ENCODE data around the gene NAXD.

The NAXD gene

DNA sequence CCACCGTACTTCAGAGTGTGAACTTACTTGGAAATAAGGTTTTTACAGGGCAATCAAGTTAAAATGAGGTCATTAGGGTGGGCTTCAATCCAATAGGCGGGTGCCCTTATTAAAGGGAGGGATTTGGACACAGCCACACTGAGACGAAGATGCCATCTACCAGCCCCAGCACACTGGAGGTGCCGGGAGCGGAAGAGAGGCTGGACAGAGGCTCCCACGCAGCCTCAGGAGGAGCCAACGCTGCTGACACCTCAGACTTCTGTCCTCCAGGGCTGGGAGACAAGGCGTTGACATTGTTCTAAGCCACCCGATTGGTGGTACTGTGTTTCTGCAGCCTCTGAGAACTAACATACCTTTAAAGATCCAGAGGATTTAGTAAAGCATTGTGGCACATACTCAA, 41.2 kb upstream of the NAXD start:
- no peak overlapping the region for H3K4me3 ChIP-seq (replicated peaks; ENCODE audit: low read depth, low read length)
- TF ChIP-seq, protein P1, sequence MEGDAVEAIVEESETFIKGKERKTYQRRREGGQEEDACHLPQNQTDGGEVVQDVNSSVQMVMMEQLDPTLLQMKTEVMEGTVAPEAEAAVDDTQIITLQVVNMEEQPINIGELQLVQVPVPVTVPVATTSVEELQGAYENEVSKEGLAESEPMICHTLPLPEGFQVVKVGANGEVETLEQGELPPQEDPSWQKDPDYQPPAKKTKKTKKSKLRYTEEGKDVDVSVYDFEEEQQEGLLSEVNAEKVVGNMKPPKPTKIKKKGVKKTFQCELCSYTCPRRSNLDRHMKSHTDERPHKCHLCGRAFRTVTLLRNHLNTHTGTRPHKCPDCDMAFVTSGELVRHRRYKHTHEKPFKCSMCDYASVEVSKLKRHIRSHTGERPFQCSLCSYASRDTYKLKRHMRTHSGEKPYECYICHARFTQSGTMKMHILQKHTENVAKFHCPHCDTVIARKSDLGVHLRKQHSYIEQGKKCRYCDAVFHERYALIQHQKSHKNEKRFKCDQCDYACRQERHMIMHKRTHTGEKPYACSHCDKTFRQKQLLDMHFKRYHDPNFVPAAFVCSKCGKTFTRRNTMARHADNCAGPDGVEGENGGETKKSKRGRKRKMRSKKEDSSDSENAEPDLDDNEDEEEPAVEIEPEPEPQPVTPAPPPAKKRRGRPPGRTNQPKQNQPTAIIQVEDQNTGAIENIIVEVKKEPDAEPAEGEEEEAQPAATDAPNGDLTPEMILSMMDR (IDR thresholded peaks at IDR 0.05; ENCODE audit: low read length, missing control alignments), result no peak
- DNase-seq (ENCODE audit: low read depth), result no peak

DNA sequence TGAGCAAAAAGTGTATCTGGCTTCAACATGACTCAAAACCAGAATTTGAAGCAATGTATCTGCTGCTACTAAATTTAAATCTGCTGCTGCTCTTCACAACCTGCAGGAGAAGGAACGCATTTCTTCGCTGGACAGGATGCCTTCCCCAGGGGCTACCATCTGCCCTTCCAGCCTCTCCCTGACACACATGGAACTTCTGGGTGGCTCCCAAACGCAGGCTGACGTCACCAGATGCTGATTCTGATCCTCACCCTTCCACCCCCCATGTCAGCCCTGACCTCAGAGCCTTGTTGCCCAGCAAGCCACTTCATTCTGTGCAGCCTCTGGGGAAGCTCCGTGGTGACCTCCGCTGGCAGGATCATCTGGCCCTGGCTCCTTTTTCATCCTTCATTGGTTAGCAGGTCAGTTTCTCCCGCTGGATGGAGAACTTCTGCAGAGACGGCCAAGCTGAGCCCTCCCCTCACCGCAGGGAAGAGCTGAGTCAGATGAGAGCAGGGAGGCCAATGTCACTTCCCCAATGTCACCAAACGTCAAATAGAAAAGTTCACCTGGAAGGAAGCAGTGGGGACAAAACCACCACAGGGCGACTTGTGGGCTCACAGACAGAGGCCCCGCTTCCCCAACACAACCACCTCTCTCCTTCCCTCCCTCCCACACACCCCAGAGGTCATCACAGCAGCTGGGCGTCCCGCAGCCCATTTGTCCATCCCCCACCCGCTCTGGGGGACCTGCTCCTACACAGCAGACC, 39.8 kb upstream of the NAXD start:
- DNase-seq (ENCODE audit: low read depth), result peak; percentile 21
- H3K4me3 ChIP-seq (replicated peaks; ENCODE audit: low read depth, low read length), result no peak overlapping the region
- TF ChIP-seq, protein P1 (IDR thresholded peaks at IDR 0.05; ENCODE audit: low read length, missing control alignments), result no peak

DNA sequence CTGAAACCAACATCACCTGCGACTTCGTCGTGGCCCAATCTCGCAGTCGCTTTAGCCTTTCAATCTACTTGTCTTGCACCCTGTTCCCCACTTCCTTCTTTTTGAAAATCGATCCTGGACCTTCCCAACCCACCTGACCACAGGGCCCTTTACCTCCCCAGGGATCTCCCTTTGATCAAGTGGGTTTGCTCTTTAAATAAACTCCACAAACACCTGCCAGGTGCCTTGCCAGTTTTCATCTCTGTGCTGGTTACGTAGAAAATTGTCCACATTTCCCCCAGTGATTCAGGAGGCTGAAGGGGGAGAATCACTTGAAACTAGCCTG, 39.3 kb upstream of the NAXD start:
- TF ChIP-seq, protein P1 (IDR thresholded peaks at IDR 0.05; ENCODE audit: low read length, missing control alignments), result no peak
- DNase-seq (ENCODE audit: low read depth), result no peak
- H3K4me3 ChIP-seq (replicated peaks; ENCODE audit: low read depth, low read length), result no peak overlapping the region

DNA sequence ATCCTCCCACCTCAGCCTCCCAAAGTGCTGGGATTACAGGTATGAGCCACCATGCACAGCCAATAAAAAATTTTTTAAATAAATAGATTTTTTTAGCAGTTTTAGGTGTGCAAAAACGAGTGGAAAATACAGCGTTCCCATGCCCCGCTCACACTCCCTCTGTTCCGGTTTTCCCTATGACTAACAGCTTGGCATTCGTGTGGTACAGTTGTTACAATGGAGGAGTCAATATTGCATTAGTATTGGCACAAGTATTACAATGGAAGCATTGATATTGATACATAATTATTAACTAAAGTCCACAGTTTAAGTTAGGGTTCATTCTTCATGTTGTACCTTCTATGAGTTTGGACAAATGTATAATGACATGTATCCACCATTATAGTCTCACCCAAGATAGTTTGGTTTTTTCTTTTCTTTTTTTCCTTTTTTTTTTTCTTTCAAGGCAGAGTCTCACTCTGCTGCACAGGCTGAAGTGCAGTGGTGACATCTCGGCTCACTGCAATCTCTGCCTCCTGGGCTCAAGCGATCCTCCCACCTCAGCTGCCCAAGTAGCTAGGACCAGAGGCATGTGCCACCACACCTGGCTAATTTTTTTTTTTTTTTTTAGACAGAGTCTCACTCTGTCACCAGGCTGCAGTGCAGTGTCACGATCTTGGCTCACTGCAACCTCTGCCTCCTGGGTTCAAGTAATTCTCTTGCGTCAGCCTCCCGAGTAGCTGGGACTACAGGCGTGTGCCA, 38.4 kb upstream of the NAXD start:
- no peak overlapping the region for H3K4me3 ChIP-seq (replicated peaks; ENCODE audit: low read depth, low read length)
- TF ChIP-seq, protein P1 (IDR thresholded peaks at IDR 0.05; ENCODE audit: low read length, missing control alignments), result no peak
- DNase-seq (ENCODE audit: low read depth), result no peak

DNA sequence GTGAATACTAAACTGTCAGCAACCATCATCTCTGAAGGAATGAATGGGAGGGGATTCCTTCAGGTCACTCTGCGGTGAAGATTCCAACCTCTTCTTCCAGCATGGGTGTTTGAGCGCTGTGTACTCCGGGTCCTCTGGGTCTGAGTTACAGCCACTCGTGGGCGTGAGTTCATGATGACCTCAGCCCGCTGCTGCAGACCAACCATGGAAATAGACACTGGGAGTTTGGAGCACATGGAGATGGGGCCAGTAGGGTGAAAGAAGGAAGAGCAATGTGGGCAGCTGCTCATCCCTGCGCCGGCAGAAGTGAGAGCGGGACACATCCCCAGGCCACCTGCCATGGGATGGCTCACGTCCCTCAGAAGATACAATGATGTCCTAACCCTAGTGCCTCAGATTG, 37.0 kb upstream of the NAXD start:
- no peak overlapping the region for H3K4me3 ChIP-seq (replicated peaks; ENCODE audit: low read depth, low read length)
- TF ChIP-seq, protein P1 (IDR thresholded peaks at IDR 0.05; ENCODE audit: low read length, missing control alignments), result no peak
- DNase-seq (ENCODE audit: low read depth), result no peak

DNA sequence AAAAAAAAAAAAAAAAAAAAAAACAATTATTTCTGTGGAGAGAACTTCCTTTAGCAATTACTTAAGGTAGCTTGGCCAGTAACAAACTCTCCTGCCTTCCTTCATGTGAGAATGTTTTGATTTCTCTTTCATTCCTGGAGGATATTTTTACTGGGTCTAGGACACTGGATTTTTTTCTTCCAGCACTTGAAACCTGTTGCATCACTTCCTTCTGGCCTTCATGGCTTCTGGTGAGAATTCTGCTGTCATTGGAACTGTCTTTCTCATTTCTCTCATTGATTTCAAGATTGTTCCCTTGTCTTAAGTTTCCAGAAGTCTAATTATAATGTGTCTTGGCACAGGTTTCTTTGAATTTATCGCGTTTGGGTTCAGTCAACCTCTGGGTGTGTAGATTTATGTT, 34.5 kb upstream of the NAXD start:
- TF ChIP-seq, protein P1 (IDR thresholded peaks at IDR 0.05; ENCODE audit: low read length, missing control alignments), result no peak
- peak; percentile 25 for DNase-seq (ENCODE audit: low read depth)
- no peak overlapping the region for H3K4me3 ChIP-seq (replicated peaks; ENCODE audit: low read depth, low read length)

All from fibroblast of pulmonary artery (primary cell).